ENCODE data around the gene DDX10. TPM values are rescaled to one million over a fixed set of nuclear protein-coding genes. Genes with fewer than 3 reads are reported as not detected.

Gene DDX10
- polyA plus RNA-seq, 4 donors, result 7.3 to 22.0 (median 12.1) TPM

DNA sequence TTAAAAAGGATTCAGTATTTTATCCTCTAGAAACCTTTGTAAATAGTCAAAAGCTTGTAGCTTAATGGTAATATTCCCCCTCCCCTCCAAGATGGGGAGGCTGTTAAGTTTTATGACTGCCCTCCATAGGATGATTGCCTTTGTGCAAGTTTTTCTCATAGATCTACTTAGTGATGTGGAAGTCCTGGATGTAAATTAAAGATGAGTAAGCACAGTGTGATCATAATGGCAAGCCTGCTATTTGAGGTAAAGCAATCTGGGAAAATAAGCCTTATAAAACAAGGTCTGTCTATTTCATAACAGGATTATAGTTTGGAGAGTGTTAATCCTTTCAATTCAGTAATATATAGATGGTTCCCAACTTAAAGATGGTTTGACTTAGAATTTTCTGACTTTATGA lies 216.3 kb downstream of the DDX10 start:
- Histone ChIP-seq H3K4me1 (ENCODE audit: control insufficient read depth in 3 of 3, insufficient read depth in 2 of 3, low read depth in 1 of 3, low read length in 2 of 3) (no peaks in the 10 kb centered on the region), H3K4me3 (ENCODE audit: low read depth in 1 of 3, low read length in 3 of 3) (no peak overlapping the region), H3K27ac (ENCODE audit: low read depth in 1 of 3, low read length in 2 of 3) (no peak overlapping the region), H3K36me3 (ENCODE audit: control insufficient read depth in 3 of 3, insufficient read depth in 2 of 3, low read depth in 1 of 3, low read length in 3 of 3) (no peaks in the 10 kb centered on the region), H3K9me3 (ENCODE audit: control insufficient read depth in 2 of 2, insufficient read depth in 1 of 2, low read depth in 1 of 2, low read length in 1 of 2) (no peaks in the 10 kb centered on the region), H3K27me3 (ENCODE audit: control insufficient read depth in 3 of 3, insufficient read depth in 3 of 3, low read length in 3 of 3) (no peaks in the 10 kb centered on the region)
- no peak for DNase-seq
- no peak for FAIRE-seq

DNA sequence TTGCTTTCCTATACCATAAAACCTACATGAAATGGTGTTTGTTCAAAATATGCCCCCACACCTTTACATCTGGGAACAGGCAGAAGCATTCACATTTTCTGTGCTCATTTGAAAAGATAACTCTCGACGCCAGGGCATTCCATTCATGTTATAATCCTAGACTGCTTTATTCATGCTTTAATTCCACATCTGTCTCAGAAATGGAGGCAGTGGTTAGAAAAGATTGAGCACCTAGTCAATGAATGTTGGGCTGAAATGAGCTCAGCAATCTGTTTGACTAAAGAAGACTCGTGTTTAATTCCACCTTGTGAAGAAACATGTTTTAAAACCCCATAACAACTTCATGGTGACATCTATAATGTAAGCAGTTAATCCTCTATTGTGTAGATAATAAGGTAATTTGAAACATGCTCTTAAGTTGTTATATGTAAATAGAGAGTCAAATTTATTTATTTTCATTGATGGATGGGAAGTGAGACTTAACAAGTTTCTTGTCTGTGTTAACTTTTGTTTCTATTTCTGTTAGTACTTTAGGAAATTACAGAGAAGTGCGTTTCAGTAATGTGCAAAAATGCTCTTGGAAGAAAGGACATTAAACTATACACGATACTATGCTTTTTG lies 217.5 kb downstream of the DDX10 start:
- FAIRE-seq, result no peak
- 81 to 93% (median 92%) methylated on average over 5 of the region's 5 CpGs for WGBS, 3 donors

DNA sequence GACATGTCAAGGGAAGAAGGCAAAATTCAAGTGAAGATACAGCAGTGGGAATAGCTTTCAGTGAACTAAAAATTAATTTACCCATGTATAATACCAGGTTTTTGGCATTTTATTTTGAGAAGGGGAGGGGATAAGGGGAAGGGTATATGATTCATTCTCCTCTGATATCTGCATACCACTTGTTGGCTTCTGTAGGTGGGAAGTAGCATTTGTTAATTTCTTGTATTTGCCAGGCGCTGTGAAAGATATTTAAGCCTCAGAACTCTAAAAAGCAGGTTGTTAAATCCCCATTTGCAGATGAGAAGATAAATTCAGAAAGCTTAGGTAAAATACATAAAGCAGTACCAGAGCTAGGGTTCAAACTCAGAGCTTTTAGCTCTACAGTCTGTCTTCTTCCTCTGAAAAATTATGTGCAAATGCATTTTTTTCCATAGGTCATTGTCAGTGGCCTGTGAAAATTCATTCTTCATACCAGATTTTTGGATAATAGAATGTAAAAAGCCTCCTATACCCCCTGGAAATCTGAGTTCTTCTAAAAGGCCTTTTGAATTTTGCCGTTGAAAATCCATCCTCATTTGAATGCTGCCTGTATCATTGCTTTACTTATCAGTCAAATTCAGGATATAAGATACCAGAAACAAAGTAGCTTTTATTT lies 221.3 kb downstream of the DDX10 start:
- no peaks in the 10 kb centered on the region for H3K4me1 ChIP-seq (ENCODE audit: control insufficient read depth in 3 of 3, insufficient read depth in 2 of 3, low read depth in 1 of 3, low read length in 2 of 3)
- H3K9me3 ChIP-seq (ENCODE audit: control insufficient read depth in 2 of 2, insufficient read depth in 1 of 2, low read depth in 1 of 2, low read length in 1 of 2), result no peaks in the 10 kb centered on the region
- H3K27me3 ChIP-seq (ENCODE audit: control insufficient read depth in 3 of 3, insufficient read depth in 3 of 3, low read length in 3 of 3), result no peaks in the 10 kb centered on the region
- H3K4me3 ChIP-seq (ENCODE audit: low read depth in 1 of 3, low read length in 3 of 3), result no peak overlapping the region
- no peak for DNase-seq
- no peak overlapping the region for H3K27ac ChIP-seq (ENCODE audit: low read depth in 1 of 3, low read length in 2 of 3)
- H3K36me3 ChIP-seq (ENCODE audit: control insufficient read depth in 3 of 3, insufficient read depth in 2 of 3, low read depth in 1 of 3, low read length in 3 of 3), result no peaks in the 10 kb centered on the region
- 83 to 91% (median 89%) methylated on average over 2 of the region's 2 CpGs for WGBS, 3 donors
- no peak for FAIRE-seq

More for the DNA sequence above, 217.5 kb downstream of the DDX10 start:
- Histone ChIP-seq H3K4me3 (ENCODE audit: low read depth in 1 of 3, low read length in 3 of 3) (no peak overlapping the region), H3K36me3 (ENCODE audit: control insufficient read depth in 3 of 3, insufficient read depth in 2 of 3, low read depth in 1 of 3, low read length in 3 of 3) (no peaks in the 10 kb centered on the region), H3K27me3 (ENCODE audit: control insufficient read depth in 3 of 3, insufficient read depth in 3 of 3, low read length in 3 of 3) (no peaks in the 10 kb centered on the region), H3K27ac (ENCODE audit: low read depth in 1 of 3, low read length in 2 of 3) (no peak overlapping the region), H3K4me1 (ENCODE audit: control insufficient read depth in 3 of 3, insufficient read depth in 2 of 3, low read depth in 1 of 3, low read length in 2 of 3) (no peaks in the 10 kb centered on the region), H3K9me3 (ENCODE audit: control insufficient read depth in 2 of 2, insufficient read depth in 1 of 2, low read depth in 1 of 2, low read length in 1 of 2) (no peaks in the 10 kb centered on the region)
- no peak for DNase-seq

DNA sequence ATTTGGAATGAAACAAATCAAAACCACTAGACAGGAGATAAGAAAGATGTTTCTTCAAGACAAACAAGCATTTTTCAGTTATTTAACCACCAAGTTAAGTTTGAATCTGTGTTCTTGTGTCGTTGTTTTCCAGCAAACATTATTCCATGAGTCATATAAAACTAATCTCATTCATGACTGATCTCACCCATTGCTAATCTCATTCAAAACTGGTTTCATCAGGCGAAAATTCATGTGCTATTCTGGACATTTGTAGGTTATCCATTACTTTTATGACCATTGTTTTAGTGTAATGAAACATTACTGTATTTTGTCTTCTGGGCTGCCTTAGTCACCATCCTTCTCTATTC lies 221.8 kb downstream of the DDX10 start:
- no peak overlapping the region for H3K4me3 ChIP-seq (ENCODE audit: low read depth in 1 of 3, low read length in 3 of 3)
- FAIRE-seq (no peak), DNase-seq (no peak)
- H3K4me1 ChIP-seq (ENCODE audit: control insufficient read depth in 3 of 3, insufficient read depth in 2 of 3, low read depth in 1 of 3, low read length in 2 of 3), result no peaks in the 10 kb centered on the region
- H3K27ac ChIP-seq (ENCODE audit: low read depth in 1 of 3, low read length in 2 of 3), result no peak overlapping the region
- H3K9me3 ChIP-seq (ENCODE audit: control insufficient read depth in 2 of 2, insufficient read depth in 1 of 2, low read depth in 1 of 2, low read length in 1 of 2), result no peaks in the 10 kb centered on the region
- H3K36me3 ChIP-seq (ENCODE audit: control insufficient read depth in 3 of 3, insufficient read depth in 2 of 3, low read depth in 1 of 3, low read length in 3 of 3), result no peaks in the 10 kb centered on the region
- 76 to 85% (median 79%) methylated on average over 2 of the region's 2 CpGs for WGBS, 3 donors
- H3K27me3 ChIP-seq (ENCODE audit: control insufficient read depth in 3 of 3, insufficient read depth in 3 of 3, low read length in 3 of 3), result no peaks in the 10 kb centered on the region

DNA sequence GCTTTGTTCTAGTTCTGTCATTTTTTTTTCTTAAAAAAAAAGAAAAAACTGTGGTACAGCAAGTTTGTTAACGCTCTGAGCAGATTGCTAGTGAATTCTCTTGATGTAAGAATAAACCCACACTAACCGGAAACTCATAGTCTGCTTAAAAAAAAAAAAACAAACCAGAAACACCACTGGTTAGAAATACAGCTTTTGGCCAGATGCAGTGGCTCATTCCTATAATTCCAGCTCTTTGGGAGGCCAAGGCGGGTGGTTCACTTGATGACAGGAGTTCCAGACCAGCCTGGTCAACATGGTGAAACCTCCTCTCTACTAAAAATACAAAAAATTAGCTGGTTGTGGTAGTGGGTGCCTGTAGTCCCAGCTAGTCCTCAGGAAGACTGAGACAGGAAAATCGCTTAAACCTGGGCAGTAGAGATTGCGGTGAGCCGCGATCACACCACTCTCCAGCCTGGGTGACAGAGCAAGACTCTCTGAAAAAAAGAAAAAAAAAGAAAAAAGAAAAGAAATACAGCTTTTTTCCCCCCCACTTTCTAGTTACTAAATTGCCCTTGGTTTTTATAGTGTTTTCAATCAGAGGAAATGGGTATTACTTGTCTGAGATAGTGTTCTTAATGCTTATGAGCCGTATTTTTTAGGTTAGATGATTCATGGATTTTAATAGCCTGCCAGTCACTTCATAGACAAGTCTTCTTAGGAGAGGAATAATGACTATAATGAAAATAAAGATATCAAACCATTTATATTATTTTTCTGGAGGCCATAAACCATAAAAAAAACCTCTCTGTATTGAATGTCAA lies 222.8 kb downstream of the DDX10 start:
- Histone ChIP-seq H3K4me1 (ENCODE audit: control insufficient read depth in 3 of 3, insufficient read depth in 2 of 3, low read depth in 1 of 3, low read length in 2 of 3) (no peaks in the 10 kb centered on the region), H3K9me3 (ENCODE audit: control insufficient read depth in 2 of 2, insufficient read depth in 1 of 2, low read depth in 1 of 2, low read length in 1 of 2) (no peaks in the 10 kb centered on the region), H3K27me3 (ENCODE audit: control insufficient read depth in 3 of 3, insufficient read depth in 3 of 3, low read length in 3 of 3) (no peaks in the 10 kb centered on the region), H3K4me3 (ENCODE audit: low read depth in 1 of 3, low read length in 3 of 3) (no peak overlapping the region), H3K36me3 (ENCODE audit: control insufficient read depth in 3 of 3, insufficient read depth in 2 of 3, low read depth in 1 of 3, low read length in 3 of 3) (no peaks in the 10 kb centered on the region), H3K27ac (ENCODE audit: low read depth in 1 of 3, low read length in 2 of 3) (no peak overlapping the region)
- FAIRE-seq, result no peak
- DNase-seq, result peak in 1 of 2 donors; percentile 3
- 84 to 95% (median 86%) methylated on average over 8 of the region's 8 CpGs for WGBS, 3 donors

DNA sequence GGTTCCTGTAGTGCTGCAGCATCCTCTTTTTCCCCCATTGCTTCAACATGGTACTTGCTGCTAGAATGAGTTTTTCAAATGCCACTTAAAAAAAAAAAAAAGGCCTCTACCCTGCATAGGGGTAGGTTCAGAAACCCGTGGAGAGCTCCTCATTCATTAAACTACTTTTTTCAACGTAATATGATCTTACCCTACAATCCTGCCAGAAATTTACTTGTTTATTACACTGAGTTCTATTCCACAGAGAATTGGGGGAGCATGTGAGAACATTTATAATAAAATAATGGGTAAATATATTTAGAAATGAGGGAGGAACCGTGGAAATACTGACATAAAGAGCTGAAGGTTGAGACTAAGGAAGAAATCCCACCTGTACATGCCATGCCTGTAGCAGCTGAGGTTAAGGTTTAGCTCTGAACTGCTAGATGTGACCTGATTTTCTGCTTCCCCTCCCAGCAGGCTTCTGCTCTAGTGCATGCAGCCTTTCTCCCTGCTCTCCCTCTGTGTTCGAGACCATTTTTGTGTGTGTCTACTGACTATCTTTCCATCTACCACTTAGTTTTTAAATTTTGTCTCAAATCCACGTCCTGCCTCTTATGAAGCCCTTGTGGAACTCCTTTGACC lies 225.7 kb downstream of the DDX10 start:
- Histone ChIP-seq H3K4me1 (ENCODE audit: control insufficient read depth in 3 of 3, insufficient read depth in 2 of 3, low read depth in 1 of 3, low read length in 2 of 3) (no peaks in the 10 kb centered on the region), H3K27ac (ENCODE audit: low read depth in 1 of 3, low read length in 2 of 3) (no peak overlapping the region), H3K9me3 (ENCODE audit: control insufficient read depth in 2 of 2, insufficient read depth in 1 of 2, low read depth in 1 of 2, low read length in 1 of 2) (no peaks in the 10 kb centered on the region), H3K36me3 (ENCODE audit: control insufficient read depth in 3 of 3, insufficient read depth in 2 of 3, low read depth in 1 of 3, low read length in 3 of 3) (no peaks in the 10 kb centered on the region), H3K4me3 (ENCODE audit: low read depth in 1 of 3, low read length in 3 of 3) (no peak overlapping the region), H3K27me3 (ENCODE audit: control insufficient read depth in 3 of 3, insufficient read depth in 3 of 3, low read length in 3 of 3) (no peaks in the 10 kb centered on the region)
- 78 to 91% (median 89%) methylated on average over 5 of the region's 5 CpGs for WGBS, 3 donors
- DNase-seq, result no peak
- FAIRE-seq, result no peak

DNA sequence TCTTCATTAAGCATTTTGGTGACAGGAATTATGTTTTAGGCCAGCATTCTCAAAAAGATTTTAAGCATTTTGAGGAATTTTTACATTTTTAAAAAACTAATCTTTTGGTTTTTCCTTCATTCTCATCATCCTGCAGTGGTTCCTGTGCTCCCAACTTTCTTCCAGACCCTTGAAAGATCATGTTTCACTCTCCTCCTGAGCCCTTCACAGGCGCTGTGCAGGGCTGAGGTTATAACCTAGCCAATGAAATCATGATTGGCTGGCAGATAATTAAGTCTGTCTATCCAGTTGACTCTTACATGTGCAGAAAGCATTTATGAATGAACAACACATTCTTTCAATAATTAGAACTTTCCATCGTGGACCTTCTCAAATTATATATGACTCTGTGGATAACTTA lies 226.3 kb downstream of the DDX10 start:
- Histone ChIP-seq H3K36me3 (ENCODE audit: control insufficient read depth in 3 of 3, insufficient read depth in 2 of 3, low read depth in 1 of 3, low read length in 3 of 3) (no peaks in the 10 kb centered on the region), H3K27me3 (ENCODE audit: control insufficient read depth in 3 of 3, insufficient read depth in 3 of 3, low read length in 3 of 3) (no peaks in the 10 kb centered on the region), H3K9me3 (ENCODE audit: control insufficient read depth in 2 of 2, insufficient read depth in 1 of 2, low read depth in 1 of 2, low read length in 1 of 2) (no peaks in the 10 kb centered on the region), H3K4me1 (ENCODE audit: control insufficient read depth in 3 of 3, insufficient read depth in 2 of 3, low read depth in 1 of 3, low read length in 2 of 3) (no peaks in the 10 kb centered on the region), H3K4me3 (ENCODE audit: low read depth in 1 of 3, low read length in 3 of 3) (no peak overlapping the region), H3K27ac (ENCODE audit: low read depth in 1 of 3, low read length in 2 of 3) (no peak overlapping the region)
- FAIRE-seq, result no peak
- DNase-seq, result no peak
- WGBS, 3 donors, result 86 to 92% (median 90%) methylated on average over 2 of the region's 2 CpGs

DNA sequence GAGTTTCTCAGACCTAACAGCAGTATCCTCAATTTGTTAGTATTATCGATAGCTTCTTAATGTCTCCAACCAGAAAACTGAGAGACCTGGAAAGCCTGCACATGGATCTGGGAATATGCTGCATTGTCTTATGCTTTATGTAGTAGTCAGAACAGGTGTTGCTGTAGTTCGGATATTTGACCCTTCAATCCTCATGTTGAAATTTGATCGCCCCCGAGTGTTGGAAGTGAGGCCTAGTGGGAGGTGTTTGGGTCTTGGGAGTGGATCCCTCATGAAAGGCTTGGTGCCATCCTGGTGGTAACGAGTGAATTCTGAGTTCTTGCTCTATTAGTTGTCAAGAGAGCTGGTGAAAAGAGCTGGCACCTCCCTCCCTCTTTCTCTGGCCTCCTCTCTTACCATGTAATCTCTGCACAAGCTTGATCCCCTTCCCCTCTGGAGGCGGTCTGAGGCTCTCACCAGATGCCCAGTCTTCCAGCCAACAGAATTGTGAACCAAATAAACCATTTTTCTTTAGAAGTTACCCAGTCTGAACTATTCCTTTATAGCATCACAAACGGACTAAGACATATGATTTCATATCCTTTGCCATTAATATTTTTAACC lies 227.1 kb downstream of the DDX10 start:
- Histone ChIP-seq H3K27me3 (ENCODE audit: control insufficient read depth in 3 of 3, insufficient read depth in 3 of 3, low read length in 3 of 3) (no peaks in the 10 kb centered on the region), H3K36me3 (ENCODE audit: control insufficient read depth in 3 of 3, insufficient read depth in 2 of 3, low read depth in 1 of 3, low read length in 3 of 3) (no peaks in the 10 kb centered on the region), H3K9me3 (ENCODE audit: control insufficient read depth in 2 of 2, insufficient read depth in 1 of 2, low read depth in 1 of 2, low read length in 1 of 2) (no peaks in the 10 kb centered on the region), H3K4me3 (ENCODE audit: low read depth in 1 of 3, low read length in 3 of 3) (no peak overlapping the region), H3K4me1 (ENCODE audit: control insufficient read depth in 3 of 3, insufficient read depth in 2 of 3, low read depth in 1 of 3, low read length in 2 of 3) (no peaks in the 10 kb centered on the region), H3K27ac (ENCODE audit: low read depth in 1 of 3, low read length in 2 of 3) (no peak overlapping the region)
- DNase-seq (no peak), FAIRE-seq (no peak)
- 94 to 96% (median 95%) methylated on average over 7 of the region's 7 CpGs for whole genome bisulfite sequencing, 3 donors
